Gastrocnemius medialis (tissue), 4 donors: Measurements from ENCODE around the gene LSM14A. TPM values are rescaled to one million over a fixed set of nuclear protein-coding genes. Genes with fewer than 3 reads are reported as not detected.
A peak's percentile ranks its signal among the peaks of the same experiment; 100 is the strongest.

Source experiments
- ATAC-seq, 2 donors: fragments of 150-250 bp; one replicate each; pipeline ENCODE4 v1.9.1; 2016
- DNase-seq, 2 donors: peaks; one replicate each; pipeline ENCODE4 v3.0.0-alpha.2; 2019
- H3K27ac ChIP-seq, 4 donors: fragments of 200-600 bp; sonication (generic); 1 replicate in 1 of 4; 2 replicates in 3 of 4; pipeline ENCODE4 v1.5.1; 2016 to 2018; ENCODE audit warnings: mild to moderate bottlenecking in 2 of 4, moderate library complexity in 1 of 4
- H3K27me3 ChIP-seq, 3 donors: fragments of 200-600 bp; sonication (generic) in 2 of 3; 1 replicate in 1 of 3; 2 replicates in 2 of 3; pipeline versions ENCODE4 v1.5.1 to v1.6.0; 2016 to 2019; ENCODE audit warnings: mild to moderate bottlenecking in 1 of 3, moderate library complexity in 1 of 3
- H3K36me3 ChIP-seq, 2 donors: fragments of 200-600 bp; sonication (generic) in 1 of 2; one replicate each; pipeline ENCODE4 v1.5.1; 2017 to 2018
- H3K4me1 ChIP-seq, 2 donors: fragments of 200-600 bp; sonication (generic) in 1 of 2; one replicate each; pipeline ENCODE4 v1.5.1; 2016 to 2017; ENCODE audit warnings: mild to moderate bottlenecking in 2 of 2
- H3K4me3 ChIP-seq, 4 donors: fragments of 200-600 bp; sonication (generic) in 3 of 4; 1 replicate in 1 of 4; 2 replicates in 3 of 4; pipeline ENCODE4 v1.5.1; 2016 to 2019; ENCODE audit warnings: mild to moderate bottlenecking in 2 of 4
- H3K9me3 ChIP-seq, 3 donors: fragments of 200-600 bp; sonication (generic) in 2 of 3; 1 replicate in 1 of 3; 2 replicates in 2 of 3; pipeline ENCODE4 v1.5.1; 2016 to 2019
- CTCF ChIP-seq, 5 experiments: fragments of 450-650 bp in 3 of 5; fragments of 200-600 bp in 2 of 5; sonication (generic) in 2 of 5; IDR thresholded peaks in 4 of 5; conservative IDR thresholded peaks in 1 of 5; 1 replicate in 4 of 5; 2 replicates in 1 of 5; pipeline ENCODE4 v1.5.1; 2016 to 2019; ENCODE audit warnings: antibody characterized with exemption in 5 of 5, mild to moderate bottlenecking in 3 of 5, moderate library complexity in 3 of 5
- POLR2A ChIP-seq, 2 donors: fragments of 450-650 bp; IDR thresholded peaks; one replicate each; pipeline ENCODE4 v1.6.1; 2017; ENCODE audit warnings: antibody characterized with exemption in 2 of 2, mild to moderate bottlenecking in 2 of 2, moderate library complexity in 2 of 2
- in situ Hi-C, 4 donors: fragments of 200-750 bp; cut with MboI; loops; one replicate each; pipeline versions ENCODE4 v1.15.0 to v1.8.0; 2017; ENCODE audit warnings: low sequenced_read_pairs in 4 of 4
- intact Hi-C: fragments of 100-400 bp; cut with DNase I; formaldehyde crosslinking; loops from one replicate; pipeline ENCODE4 v1.15.1; 2023; ENCODE audit warnings: low total_unique reads
- total RNA-seq, 4 donors: library from RNA; depleted of rRNA; stranded (reverse); fragments of >200 nt; gene quantifications; one replicate each; pipeline versions ENCODE4 v1.1.0 to v1.2.3, GENCODE V29; 2016

Gene LSM14A
- total RNA-seq, 4 donors from 2014 or later, result 104 to 120 (median 115) TPM

GRCh38 chr19:34263745-34264237, 91.5 kb downstream of the LSM14A start:
- H3K9me3 ChIP-seq, result no peaks in the 10 kb centered on the region
- H3K27me3 ChIP-seq, result no peaks in the 10 kb centered on the region
- H3K36me3 ChIP-seq, result no peaks in the 10 kb centered on the region
- H3K4me1 ChIP-seq, result peaks cover 52 to 55% of the 10 kb centered on the region in 2 donors
- ATAC-seq (no peak), DNase-seq (no peak)
- H3K4me3 ChIP-seq, result no peak overlapping the region
- intact Hi-C loops (loop anchor here (5.0 to 10.0 kb wide), 2 partner anchors 54 to 411 kb away; partner anchors contain the start of genes SCGB2B2 and ZNF302), in situ Hi-C loops (no loop called here)
- H3K27ac ChIP-seq, result peak overlapping the region; percentile 15 to 84 (median 82)
- no peak for TF ChIP-seq CTCF (IDR thresholded peaks at IDR 0.05 in 4 of 5, conservative IDR thresholded peaks at IDR 0.05 in 1 of 5)
- TF ChIP-seq POLR2A (IDR thresholded peaks at IDR 0.05), result no peak

GRCh38 chr19:34265221-34265650, 92.9 kb downstream of the LSM14A start:
- Histone ChIP-seq H3K9me3 (no peaks in the 10 kb centered on the region), H3K27ac (peak overlapping the region; percentile 74 to 84 (median 82)), H3K4me1 (peaks cover 51 to 52% of the 10 kb centered on the region in 2 donors), H3K4me3 (peak overlapping the region in 3 of 4 donors; percentile 22 to 42 (median 35)), H3K36me3 (no peaks in the 10 kb centered on the region), H3K27me3 (no peaks in the 10 kb centered on the region)
- ATAC-seq, result no peak
- in situ Hi-C loops, result no loop called here
- intact Hi-C loops, result loop anchor here (10.0 kb wide), 1 partner anchor 410 kb away; the partner anchor contains the start of genes SCGB2B2 and ZNF302
- DNase-seq, result no peak
- TF ChIP-seq CTCF (IDR thresholded peaks at IDR 0.05 in 4 of 5, conservative IDR thresholded peaks at IDR 0.05 in 1 of 5), result no peak
- TF ChIP-seq POLR2A (IDR thresholded peaks at IDR 0.05), result peak; percentile 41 to 66

- Histone ChIP-seq H3K9me3 (no peaks in the 10 kb centered on the region), H3K4me1 (peaks cover 60 to 66% of the 10 kb centered on the region in 2 donors), H3K4me3 (peak overlapping the region in 2 of 4 donors; percentile 11 to 17), H3K27ac (peak overlapping the region; percentile 74 to 84 (median 82)), H3K27me3 (no peaks in the 10 kb centered on the region), H3K36me3 (no peaks in the 10 kb centered on the region)
- no peak for TF ChIP-seq POLR2A (IDR thresholded peaks at IDR 0.05)
- no peak for TF ChIP-seq CTCF (IDR thresholded peaks at IDR 0.05 in 4 of 5, conservative IDR thresholded peaks at IDR 0.05 in 1 of 5)
- intact Hi-C loops, result loop anchor here (10.0 kb wide), 1 partner anchor 406 kb away; the partner anchor contains the start of genes SCGB2B2 and ZNF302
- in situ Hi-C loops, result no loop called here
- DNase-seq, result no peak
- no peak for ATAC-seq
Observed at GRCh38 chr19:34269081-34269480, 96.8 kb downstream of the LSM14A start.

- Histone ChIP-seq H3K9me3 (no peaks in the 10 kb centered on the region), H3K27ac (peak overlapping the region; percentile 74 to 84 (median 82)), H3K4me1 (peaks cover 64 to 69% of the 10 kb centered on the region in 2 donors), H3K4me3 (peak overlapping the region in 1 of 4 donors; percentile 10), H3K36me3 (no peaks in the 10 kb centered on the region), H3K27me3 (no peaks in the 10 kb centered on the region)
- in situ Hi-C loops, result no loop called here
- intact Hi-C loops, result loop anchor here (10.0 kb wide), 1 partner anchor 405 kb away; the partner anchor contains the start of genes SCGB2B2 and ZNF302
- DNase-seq (no peak), ATAC-seq (peak in 1 of 2 donors; percentile 29)
- TF ChIP-seq POLR2A (IDR thresholded peaks at IDR 0.05) (no peak), CTCF (IDR thresholded peaks at IDR 0.05 in 4 of 5, conservative IDR thresholded peaks at IDR 0.05 in 1 of 5) (no peak)
Observed at GRCh38 chr19:34269489-34269888, 97.2 kb downstream of the LSM14A start.
